Activated CD4-positive, alpha-beta memory T cell treated with anti-CD3 and anti-CD28 coated beads for 36 hours (primary cell): ENCODE data around the gene MRPL49. TPM values are rescaled to one million over a fixed set of nuclear protein-coding genes. Genes with fewer than 3 reads are reported as not detected.

Experiments
- CTCF ChIA-PET: fragments of 350-600 bp; sonication (Branson Sonifier 250); formaldehyde crosslinking; loops from one replicate; lab custom pipeline; 2021; ENCODE audit warnings: antibody characterized with exemption, inconsistent platforms; lab: Charles Lee
- POLR2A ChIA-PET: fragments of 350-600 bp; sonication (Branson Sonifier 250); formaldehyde crosslinking; loops from one replicate; lab custom pipeline; 2021; ENCODE audit warnings: antibody characterized with exemption; lab: Charles Lee
- DNase-seq: peaks from one replicate; pipeline ENCODE4 v3.0.0-alpha.2; 2020
- H3K27ac Mint-ChIP-seq: one replicate; pipeline ENCODE4 v1.8.0; 2021; ENCODE audit warnings: mixed read lengths
- H3K27me3 Mint-ChIP-seq: one replicate; pipeline ENCODE4 v1.8.0; 2021; ENCODE audit warnings: mixed read lengths
- H3K36me3 Mint-ChIP-seq: one replicate; pipeline ENCODE4 v1.8.0; 2021; ENCODE audit warnings: mixed read lengths
- H3K4me1 Mint-ChIP-seq: one replicate; pipeline ENCODE4 v1.8.0; 2021; ENCODE audit warnings: low read depth, mixed read lengths
- H3K4me3 Mint-ChIP-seq: one replicate; pipeline ENCODE4 v1.8.0; 2021; ENCODE audit warnings: mild to moderate bottlenecking, mixed read lengths
- H3K9me3 Mint-ChIP-seq: one replicate; pipeline ENCODE4 v1.8.0; 2021; ENCODE audit warnings: mixed read lengths
- intact Hi-C: fragments of 100-400 bp; cut with micrococcal nuclease; formaldehyde crosslinking; loops from one replicate; pipeline ENCODE4 v1.15.1; 2023
- total RNA-seq, 2 experiments: library from RNA; stranded (reverse); gene quantifications; one replicate each; pipeline ENCODE4 v1.2.3, GENCODE V29; 2021

The MRPL49 gene
- total RNA-seq, result 10 to 100 TPM; 48.5 to 52.5 TPM

DNA sequence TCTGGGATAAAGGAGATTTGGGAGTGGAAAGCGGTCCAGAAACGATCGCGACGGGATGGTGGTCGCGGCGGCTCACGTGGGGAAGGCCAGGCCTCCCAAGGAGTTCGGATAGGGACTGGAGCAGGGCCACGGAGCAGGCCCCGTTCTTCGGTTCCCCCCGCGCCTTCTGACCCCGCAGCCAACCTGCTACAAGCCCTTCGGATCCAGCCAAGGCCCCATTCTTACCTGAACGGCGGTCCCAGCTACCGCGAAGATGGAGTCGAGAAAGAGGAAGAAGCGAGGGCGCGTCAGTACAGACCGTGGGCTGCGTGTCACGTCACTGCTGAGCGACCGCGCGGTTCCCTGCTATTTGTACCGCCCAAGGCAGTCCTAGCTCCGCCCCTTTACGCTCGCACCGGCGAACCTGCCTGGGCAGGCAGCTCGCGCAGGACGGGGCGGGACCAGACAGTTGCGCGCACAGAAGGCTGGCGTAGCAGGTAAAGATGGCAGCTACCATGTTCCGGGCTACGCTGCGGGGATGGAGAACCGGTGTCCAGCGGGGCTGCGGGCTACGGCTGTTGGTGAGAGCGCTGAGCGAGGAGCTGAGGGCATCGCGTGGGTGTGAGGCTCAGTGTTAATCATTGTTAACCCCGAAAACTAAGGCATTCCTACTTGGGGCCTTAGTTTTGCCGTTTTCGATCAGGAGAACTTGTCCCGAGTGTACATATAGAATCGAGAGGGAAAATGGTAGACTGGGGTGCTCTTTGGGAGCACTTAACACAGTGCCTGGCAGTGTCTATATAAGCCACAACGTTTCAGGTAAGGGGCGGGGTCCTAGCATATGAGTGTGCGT, at the start of gene MRPL49, which contains the start of gene FAU:
TSS of gene MRPL49 (plus strand) at position 457 of the 832 bp plus-strand sequence. CDS start at position 483, 26 bp downstream.
TSS of gene FAU (minus strand) at position 270 of the 832 bp plus-strand sequence. CDS start 321 bp downstream, outside the sequence.
- Mint-ChIP-seq H3K4me3 (peak within 1 kb of the TSS; percentile 100), H3K27ac (peak within 1 kb of the TSS; percentile 99), H3K27me3 (no peaks in the 10 kb centered on the region), H3K4me1 (peaks cover 48% of the 10 kb centered on the region), H3K9me3 (no peaks in the 10 kb centered on the region), H3K36me3 (peaks cover 57% of the 10 kb centered on the region)
- ChIA-PET CTCF (interaction anchor here (0.6 to 5.7 kb wide), 15 partner anchors 9 to 278 kb away, joined by 3 to 72 read pairs (median 4); partner anchors contain the start of genes ARL2, CDC42BPG and TM7SF2), POLR2A (interaction anchor here (0.5 to 2.8 kb wide), 18 partner anchors 9 to 385 kb away, joined by 3 to 32 read pairs (median 4); partner anchors contain the start of genes ARL2, CAPN1, CDCA5 and POLA2)
- DNase-seq, result peak; percentile 99
- intact Hi-C loops, result loop anchor here (1.0 kb wide), 2 partner anchors 12 to 38 kb away; partner anchors contain the start of genes CDCA5, SYVN1 and ZFPL1

DNA sequence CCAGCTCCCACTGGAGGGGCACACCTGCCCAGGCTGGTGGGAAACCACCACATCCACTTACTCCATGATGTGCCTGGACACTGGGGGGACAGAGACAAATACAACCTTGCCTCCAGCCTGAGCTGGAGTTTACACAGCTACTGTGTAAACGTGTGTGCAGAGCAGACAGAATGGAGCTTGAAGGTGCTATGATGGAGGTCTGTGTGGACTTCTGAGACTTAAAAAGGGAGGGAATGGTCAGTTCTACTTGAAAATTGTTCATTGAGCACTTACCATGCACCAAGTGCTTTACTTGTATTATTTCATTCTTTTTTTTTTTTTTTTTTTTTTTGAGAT, 49.5 kb upstream of the MRPL49 start:
- no peak for DNase-seq
- H3K27me3 Mint-ChIP-seq, result no peaks in the 10 kb centered on the region
- no peak overlapping the region for H3K4me3 Mint-ChIP-seq
- no peak overlapping the region for H3K27ac Mint-ChIP-seq
- ChIA-PET CTCF (interaction anchor here (0.9 kb wide), 1 partner anchor 58 kb away, joined by 3 read pairs; the partner anchor contains the start of gene ARL2), POLR2A (interaction anchor here (0.7 kb wide), 1 partner anchor 11 kb away, joined by 3 read pairs; the partner anchor contains the start of gene CDCA5)
- peaks cover 15% of the 10 kb centered on the region for H3K36me3 Mint-ChIP-seq
- H3K9me3 Mint-ChIP-seq, result no peaks in the 10 kb centered on the region
- no peaks in the 10 kb centered on the region for H3K4me1 Mint-ChIP-seq
- intact Hi-C loops, result no loop called here

GRCh38 chr11:65077451-65077850, 44.7 kb upstream of the MRPL49 start:
- no peaks in the 10 kb centered on the region for H3K27me3 Mint-ChIP-seq
- CTCF ChIA-PET, result interaction anchor here (1.8 kb wide), 1 partner anchor 33 kb away, joined by 7 read pairs; the partner anchor contains the start of gene TM7SF2
- peaks cover 23% of the 10 kb centered on the region for H3K4me1 Mint-ChIP-seq
- intact Hi-C loops, result no loop called here
- POLR2A ChIA-PET, result no interaction called here
- H3K9me3 Mint-ChIP-seq, result no peaks in the 10 kb centered on the region
- no peak overlapping the region for H3K4me3 Mint-ChIP-seq
- no peak overlapping the region for H3K27ac Mint-ChIP-seq
- no peak for DNase-seq
- peaks cover 55% of the 10 kb centered on the region for H3K36me3 Mint-ChIP-seq

DNA sequence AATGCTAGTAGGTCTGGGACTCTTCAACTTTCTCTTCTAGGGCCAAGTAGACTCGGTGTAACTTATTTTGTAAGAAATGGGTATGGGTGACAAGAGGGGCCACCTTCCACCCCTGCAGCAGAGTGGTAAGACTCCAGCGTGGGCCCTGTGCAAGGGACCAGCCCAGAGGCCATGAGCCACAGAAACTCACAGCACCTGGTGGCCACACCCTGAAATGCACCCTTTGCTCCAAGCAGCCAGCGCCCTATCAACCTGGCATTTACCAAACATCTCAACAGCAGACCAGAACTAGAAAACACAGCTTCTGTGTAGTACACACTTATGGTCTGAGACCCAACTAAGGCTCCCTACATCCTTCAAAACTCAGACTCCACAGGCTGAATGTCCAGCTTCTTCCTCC, 44.0 kb upstream of the MRPL49 start:
- Mint-ChIP-seq H3K36me3 (peaks cover 61% of the 10 kb centered on the region), H3K27me3 (no peaks in the 10 kb centered on the region), H3K27ac (no peak overlapping the region), H3K9me3 (no peaks in the 10 kb centered on the region), H3K4me1 (peaks cover 30% of the 10 kb centered on the region), H3K4me3 (no peak overlapping the region)
- CTCF ChIA-PET, result interaction anchor here (0.6 to 1.8 kb wide), 4 partner anchors 33 to 230 kb away, joined by 3 to 7 read pairs (median 4); partner anchors contain the start of gene TM7SF2
- peak; percentile 74 for DNase-seq
- POLR2A ChIA-PET, result no interaction called here
- intact Hi-C loops, result no loop called here

- Mint-ChIP-seq H3K9me3 (no peaks in the 10 kb centered on the region), H3K27ac (no peak overlapping the region), H3K4me3 (no peak overlapping the region), H3K4me1 (peaks cover 30% of the 10 kb centered on the region), H3K36me3 (peaks cover 68% of the 10 kb centered on the region), H3K27me3 (no peaks in the 10 kb centered on the region)
- POLR2A ChIA-PET, result interaction anchor here (1.2 kb wide), 1 partner anchor 38 kb away, joined by 3 read pairs; the partner anchor contains the start of gene SAC3D1
- DNase-seq, result no peak
- intact Hi-C loops, result no loop called here
- CTCF ChIA-PET, result interaction anchor here (0.6 to 1.8 kb wide), 4 partner anchors 32 to 231 kb away, joined by 3 to 7 read pairs (median 4); partner anchors contain the start of gene TM7SF2
Measured at GRCh38 chr11:65078786-65079342, 43.3 kb upstream of the MRPL49 start.

GRCh38 chr11:65083134-65083833, 38.8 kb upstream of the MRPL49 start:
- no peaks in the 10 kb centered on the region for H3K9me3 Mint-ChIP-seq
- H3K27ac Mint-ChIP-seq, result peak overlapping the region; percentile 96
- ChIA-PET POLR2A (interaction anchor here (0.5 to 3.5 kb wide), 9 partner anchors 9 to 248 kb away, joined by 3 to 17 read pairs (median 4); partner anchors contain the start of genes FAU, MRPL49, SAC3D1 and VPS51), CTCF (interaction anchor here (0.7 to 2.2 kb wide), 5 partner anchors 14 to 250 kb away, joined by 3 to 8 read pairs (median 3); partner anchors contain the start of gene ARL2)
- intact Hi-C loops, result loop anchor here (5.0 kb wide), 2 partner anchors 56 to 71 kb away; partner anchors contain the start of genes ARL2 and SNX15
- no peaks in the 10 kb centered on the region for H3K27me3 Mint-ChIP-seq
- peak overlapping the region; percentile 99 for H3K4me3 Mint-ChIP-seq
- peaks cover 43% of the 10 kb centered on the region for H3K4me1 Mint-ChIP-seq
- H3K36me3 Mint-ChIP-seq, result peaks cover 57% of the 10 kb centered on the region
- peak; percentile 34 for DNase-seq

GRCh38 chr11:65083834-65084597, 38.1 kb upstream of the MRPL49 start, which contains the start of the genes CDCA5 and ZFPL1:
Gene CDCA5, minus strand, starts transcription at chr11:65084040. Its CDS starts 62 bp downstream, at chr11:65083978.
Gene ZFPL1, plus strand, starts transcription at chr11:65084222. Its CDS starts 477 bp downstream, at chr11:65084699.
- peak within 1 kb of the TSS; percentile 99 for H3K4me3 Mint-ChIP-seq
- CTCF ChIA-PET, result interaction anchor here (0.7 to 2.2 kb wide), 4 partner anchors 15 to 249 kb away, joined by 3 to 8 read pairs (median 5); partner anchors contain the start of gene ARL2
- H3K36me3 Mint-ChIP-seq, result peaks cover 57% of the 10 kb centered on the region
- H3K4me1 Mint-ChIP-seq, result peaks cover 36% of the 10 kb centered on the region
- no peaks in the 10 kb centered on the region for H3K9me3 Mint-ChIP-seq
- H3K27me3 Mint-ChIP-seq, result no peaks in the 10 kb centered on the region
- POLR2A ChIA-PET, result interaction anchor here (0.5 to 3.5 kb wide), 8 partner anchors 11 to 249 kb away, joined by 3 to 17 read pairs (median 3); partner anchors contain the start of genes FAU, MRPL49, SAC3D1 and VPS51
- peak within 1 kb of the TSS; percentile 96 for H3K27ac Mint-ChIP-seq
- peak; percentile 97 for DNase-seq
- intact Hi-C loops, result loop anchor here (1.0 to 5.0 kb wide), 7 partner anchors 12 to 72 kb away; partner anchors contain the start of genes ARL2, FAU, MRPL49 and SAC3D1

- peak overlapping the region; percentile 99 for H3K4me3 Mint-ChIP-seq
- POLR2A ChIA-PET, result interaction anchor here (1.2 kb wide), 1 partner anchor 12 kb away, joined by 3 read pairs; no protein-coding TSS in a partner anchor
- H3K27me3 Mint-ChIP-seq, result no peaks in the 10 kb centered on the region
- H3K9me3 Mint-ChIP-seq, result no peaks in the 10 kb centered on the region
- peak overlapping the region; percentile 96 for H3K27ac Mint-ChIP-seq
- H3K36me3 Mint-ChIP-seq, result peaks cover 59% of the 10 kb centered on the region
- no peak for DNase-seq
- intact Hi-C loops, result loop anchor here (1.0 to 5.0 kb wide), 7 partner anchors 12 to 72 kb away; partner anchors contain the start of genes ARL2, FAU, MRPL49 and SAC3D1
- peaks cover 33% of the 10 kb centered on the region for H3K4me1 Mint-ChIP-seq
- CTCF ChIA-PET, result interaction anchor here (1.2 to 1.3 kb wide), 2 partner anchors 25 to 238 kb away, joined by 4 to 5 read pairs; no protein-coding TSS in a partner anchor
Measured at GRCh38 chr11:65084598-65085375, 37.3 kb upstream of the MRPL49 start.

DNA sequence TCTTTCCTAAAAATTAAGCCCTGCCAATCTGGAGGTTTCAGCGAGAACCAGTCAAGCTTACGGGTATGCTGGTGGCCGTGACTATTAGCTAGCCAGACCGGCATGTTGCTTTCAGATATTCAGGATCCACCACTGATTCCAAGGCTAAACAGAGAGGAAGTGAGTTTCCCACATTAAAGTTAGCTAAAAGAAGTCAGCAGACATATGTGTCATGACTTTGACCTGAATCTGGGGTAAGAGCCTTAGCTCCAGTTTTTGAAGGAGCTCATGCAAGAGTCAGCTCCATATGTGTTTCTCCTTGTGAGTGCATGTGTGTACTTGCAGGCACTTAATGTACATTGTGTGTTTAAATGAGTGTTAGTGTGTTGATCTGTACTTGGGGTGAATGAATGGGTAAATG, 36.7 kb upstream of the MRPL49 start:
- intact Hi-C loops, result no loop called here
- ChIA-PET POLR2A (interaction anchor here (1.2 kb wide), 1 partner anchor 11 kb away, joined by 3 read pairs; no protein-coding TSS in a partner anchor), CTCF (interaction anchor here (0.6 to 1.3 kb wide), 3 partner anchors 23 to 238 kb away, joined by 3 to 5 read pairs (median 4); no protein-coding TSS in a partner anchor)
- peaks cover 33% of the 10 kb centered on the region for H3K4me1 Mint-ChIP-seq
- peak overlapping the region; percentile 99 for H3K4me3 Mint-ChIP-seq
- H3K9me3 Mint-ChIP-seq, result no peaks in the 10 kb centered on the region
- peak overlapping the region; percentile 96 for H3K27ac Mint-ChIP-seq
- H3K27me3 Mint-ChIP-seq, result no peaks in the 10 kb centered on the region
- peaks cover 54% of the 10 kb centered on the region for H3K36me3 Mint-ChIP-seq
- DNase-seq, result no peak
